A549 treated with AZD2906 at 1 μM for 4 hours (cell line): ENCODE results near the gene COX20. TPM values are rescaled to one million over a fixed set of nuclear protein-coding genes. Genes with fewer than 3 reads are reported as not detected.

ENCODE experiments used
- total RNA-seq: library from RNA; stranded (reverse); fragments of 200-300 nt; extraction: Qiagen RNA extraction; gene quantifications from 5 replicates; pipeline ENCODE4 v1.2.3, GENCODE V29; 2022

COX20 gene
- total RNA-seq: 38.6 to 48.4 TPM (median 42.9 TPM) in 5 replicates

GRCh38 chr1:244835276-244836134, at the start of gene COX20:
Gene COX20 (plus strand): TSS chr1:244835658. CDS start chr1:244835715, 57 bp downstream.

GRCh38 chr1:244864253-244865027, 29.0 kb downstream of the COX20 start, which contains the start of gene HNRNPU:
Gene HNRNPU (minus strand): TSS chr1:244864543. CDS start chr1:244864307, 236 bp downstream.

Other genes starting within 250 kb of the COX20 start
- gene DESI2, start 182.5 kb upstream of the COX20 start, total RNA-seq: 25.4 to 30.2 TPM (median 29.2 TPM) in 5 replicates
- 309 to 422 TPM (median 319 TPM) in 5 replicates for gene HNRNPU, start 28.9 kb downstream of the COX20 start, total RNA-seq